ENCODE data around the gene KLK8.

- TF ChIP-seq CTCF (IDR thresholded peaks at IDR 0.05; ENCODE audit: borderline replicate concordance, extremely low read depth, low read length, poor library complexity, severe bottlenecking) (no peak), EZH2 (IDR thresholded peaks at IDR 0.05; ENCODE audit: borderline replicate concordance, low read depth, low read length, severe bottlenecking) (no peak)
Observed at GRCh38 chr19:51000981-51001380, 423 bp downstream of the KLK8 start.
